ENCODE measurements around the gene SNRNP200.

Gene SNRNP200

DNA sequence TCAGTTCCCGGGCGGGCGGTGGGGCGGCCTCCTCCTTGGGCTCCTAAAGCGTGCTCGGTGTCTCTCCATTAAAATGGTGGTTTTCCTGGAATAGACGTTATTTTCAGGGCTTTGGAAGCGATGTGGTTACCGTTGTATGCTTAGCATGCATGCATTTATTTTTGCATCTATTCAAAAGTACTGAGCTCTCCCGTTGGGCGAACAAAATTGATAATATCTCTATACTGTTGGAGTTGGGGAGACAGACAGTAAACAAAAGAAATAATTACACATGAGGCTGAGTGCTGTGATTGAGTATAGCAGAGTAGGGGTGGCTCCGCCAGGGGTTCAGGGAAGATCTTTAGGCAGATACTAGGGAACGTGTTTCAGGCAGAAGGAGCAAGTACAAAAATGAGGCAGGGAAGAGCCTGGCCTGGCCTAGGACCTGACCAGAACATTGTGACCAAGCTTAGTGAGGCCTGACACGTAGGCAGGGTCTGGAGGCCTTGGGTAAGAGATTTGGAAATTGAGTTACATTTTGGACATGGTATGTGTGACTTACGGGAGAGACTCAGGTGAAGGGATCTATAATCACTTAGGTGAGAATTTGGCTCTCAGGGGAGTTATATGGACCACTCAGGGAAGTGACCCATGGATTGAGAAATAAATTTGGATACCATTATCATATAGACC lies 30.9 kb upstream of the SNRNP200 start:
- peak overlapping the region; percentile 92 for H3K27ac ChIP-seq
- POLR2A ChIA-PET (ENCODE audit: low non-redundant PET): no interaction called here
- TF ChIP-seq, protein P1, sequence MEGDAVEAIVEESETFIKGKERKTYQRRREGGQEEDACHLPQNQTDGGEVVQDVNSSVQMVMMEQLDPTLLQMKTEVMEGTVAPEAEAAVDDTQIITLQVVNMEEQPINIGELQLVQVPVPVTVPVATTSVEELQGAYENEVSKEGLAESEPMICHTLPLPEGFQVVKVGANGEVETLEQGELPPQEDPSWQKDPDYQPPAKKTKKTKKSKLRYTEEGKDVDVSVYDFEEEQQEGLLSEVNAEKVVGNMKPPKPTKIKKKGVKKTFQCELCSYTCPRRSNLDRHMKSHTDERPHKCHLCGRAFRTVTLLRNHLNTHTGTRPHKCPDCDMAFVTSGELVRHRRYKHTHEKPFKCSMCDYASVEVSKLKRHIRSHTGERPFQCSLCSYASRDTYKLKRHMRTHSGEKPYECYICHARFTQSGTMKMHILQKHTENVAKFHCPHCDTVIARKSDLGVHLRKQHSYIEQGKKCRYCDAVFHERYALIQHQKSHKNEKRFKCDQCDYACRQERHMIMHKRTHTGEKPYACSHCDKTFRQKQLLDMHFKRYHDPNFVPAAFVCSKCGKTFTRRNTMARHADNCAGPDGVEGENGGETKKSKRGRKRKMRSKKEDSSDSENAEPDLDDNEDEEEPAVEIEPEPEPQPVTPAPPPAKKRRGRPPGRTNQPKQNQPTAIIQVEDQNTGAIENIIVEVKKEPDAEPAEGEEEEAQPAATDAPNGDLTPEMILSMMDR (conservative IDR thresholded peaks at IDR 0.05; ENCODE audit: low read depth): no peak
- no peak for DNase-seq (ENCODE audit: low spot score)
- CTCF ChIA-PET: interaction anchor here (0.6 to 1.3 kb wide), 4 partner anchors 9 to 173 kb away, joined by 3 read pairs; no protein-coding TSS in a partner anchor

DNA sequence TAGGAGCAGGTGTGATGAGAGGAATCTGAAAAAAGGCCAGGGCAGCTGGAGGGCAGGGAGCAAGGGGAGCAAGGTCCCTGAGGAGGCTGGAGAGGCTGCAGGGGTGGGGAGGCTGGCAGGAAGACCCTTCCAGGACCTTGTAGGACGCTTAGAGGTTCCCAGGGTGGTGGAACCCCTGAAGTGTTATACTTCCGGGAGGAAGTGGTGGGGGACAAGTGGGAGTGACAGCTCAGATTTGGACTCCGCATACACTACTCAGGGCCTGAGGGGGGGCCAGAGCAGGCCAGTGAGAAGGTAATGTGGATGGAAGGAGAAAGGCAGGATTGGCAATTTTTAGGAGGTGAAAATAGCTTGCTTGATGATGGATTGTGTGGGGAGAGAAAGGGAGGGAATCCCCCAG lies 28.4 kb upstream of the SNRNP200 start:
- TF ChIP-seq, protein P1 (conservative IDR thresholded peaks at IDR 0.05; ENCODE audit: low read depth): no peak
- ChIA-PET POLR2A (ENCODE audit: low non-redundant PET) (no interaction called here), CTCF (interaction anchor here (0.6 kb wide), 1 partner anchor 179 kb away, joined by 4 read pairs; no protein-coding TSS in a partner anchor)
- 0 out of 2 replicates have a peak overlapping the region, but pooled peaks have one; percentile 4 for H3K27ac ChIP-seq
- no peak for DNase-seq (ENCODE audit: low spot score)

DNA sequence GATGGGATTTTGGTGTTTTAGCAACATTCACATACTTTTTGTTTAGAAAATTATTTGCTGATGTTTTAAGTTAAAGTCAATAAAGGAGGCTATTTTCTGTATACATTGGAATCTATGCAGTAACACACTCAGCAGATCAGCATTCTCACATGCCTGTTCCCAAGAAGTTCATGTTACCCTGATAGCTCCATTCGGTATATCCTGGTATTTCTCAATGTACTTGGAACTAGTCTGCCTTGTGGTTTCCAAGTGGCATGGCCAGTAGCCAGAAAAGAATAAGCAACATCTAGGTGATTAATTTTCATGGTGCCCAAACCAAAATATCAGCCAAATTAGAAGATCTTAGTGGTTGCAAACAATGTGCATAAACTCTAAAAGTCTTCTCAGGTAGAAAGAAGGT lies 25.1 kb upstream of the SNRNP200 start:
- ChIA-PET CTCF (interaction anchor here (0.8 kb wide), 1 partner anchor 70 kb away, joined by 3 read pairs; no protein-coding TSS in a partner anchor), POLR2A (ENCODE audit: low non-redundant PET) (interaction anchor here (0.6 kb wide), 1 partner anchor 15 kb away, joined by 8 read pairs; no protein-coding TSS in a partner anchor)
- peak; percentile 82 for DNase-seq (ENCODE audit: low spot score)
- TF ChIP-seq, protein P1 (conservative IDR thresholded peaks at IDR 0.05; ENCODE audit: low read depth): no peak
- peak overlapping the region; percentile 87 for H3K27ac ChIP-seq

DNA sequence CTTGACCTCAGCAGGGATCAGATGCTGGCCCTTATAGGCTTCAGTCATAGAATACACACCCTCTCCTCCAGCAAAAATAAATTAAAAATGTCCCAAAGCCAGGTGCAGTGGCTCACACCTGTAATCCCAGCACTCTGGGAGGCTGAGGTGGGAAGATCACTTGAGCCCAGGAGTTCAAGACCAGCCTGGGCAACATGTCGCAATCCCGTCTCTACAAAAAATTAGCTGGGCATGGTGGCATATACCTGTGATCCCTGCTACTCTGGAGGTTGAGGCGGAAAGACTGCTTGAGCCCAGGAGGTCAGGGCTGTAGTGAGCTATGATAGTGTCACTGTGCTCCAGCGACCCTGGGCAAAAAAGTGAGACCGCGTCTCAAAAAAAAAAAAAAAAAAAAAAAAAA lies 24.5 kb upstream of the SNRNP200 start:
- CTCF ChIA-PET: interaction anchor here (0.7 to 0.8 kb wide), 2 partner anchors 69 to 78 kb away, joined by 3 read pairs; no protein-coding TSS in a partner anchor
- POLR2A ChIA-PET (ENCODE audit: low non-redundant PET): interaction anchor here (0.6 kb wide), 1 partner anchor 16 kb away, joined by 8 read pairs; no protein-coding TSS in a partner anchor

DNA sequence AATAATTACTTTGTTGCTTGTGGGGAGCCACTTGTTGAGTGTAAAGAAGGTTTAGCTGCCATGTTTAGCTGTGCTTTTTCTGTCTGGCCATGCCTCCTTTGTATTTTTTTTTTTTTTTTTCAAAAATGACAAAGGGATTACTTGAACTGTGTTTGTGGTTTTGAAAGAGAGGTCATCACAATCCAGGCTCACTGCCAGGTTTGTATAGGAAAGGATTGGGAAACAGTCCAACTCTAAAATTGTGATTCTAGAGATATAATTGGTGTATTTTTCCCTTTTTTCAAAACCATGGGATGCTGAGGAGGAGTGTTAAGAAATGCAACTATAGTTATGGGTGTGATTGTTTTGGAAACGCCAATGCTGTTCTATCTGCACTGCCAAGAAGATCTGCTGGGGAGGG lies 24.1 kb upstream of the SNRNP200 start:
- TF ChIP-seq, protein P1 (conservative IDR thresholded peaks at IDR 0.05; ENCODE audit: low read depth): no peak
- ChIA-PET POLR2A (ENCODE audit: low non-redundant PET) (no interaction called here), CTCF (interaction anchor here (0.6 to 0.7 kb wide), 2 partner anchors 78 to 144 kb away, joined by 3 to 4 read pairs; no protein-coding TSS in a partner anchor)
- DNase-seq (ENCODE audit: low spot score): no peak
- peak overlapping the region; percentile 87 for H3K27ac ChIP-seq

More for the DNA sequence above, 24.5 kb upstream of the SNRNP200 start:
- TF ChIP-seq, protein P1 (conservative IDR thresholded peaks at IDR 0.05; ENCODE audit: low read depth): no peak
- H3K27ac ChIP-seq: peak overlapping the region; percentile 87
- DNase-seq (ENCODE audit: low spot score): no peak

DNA sequence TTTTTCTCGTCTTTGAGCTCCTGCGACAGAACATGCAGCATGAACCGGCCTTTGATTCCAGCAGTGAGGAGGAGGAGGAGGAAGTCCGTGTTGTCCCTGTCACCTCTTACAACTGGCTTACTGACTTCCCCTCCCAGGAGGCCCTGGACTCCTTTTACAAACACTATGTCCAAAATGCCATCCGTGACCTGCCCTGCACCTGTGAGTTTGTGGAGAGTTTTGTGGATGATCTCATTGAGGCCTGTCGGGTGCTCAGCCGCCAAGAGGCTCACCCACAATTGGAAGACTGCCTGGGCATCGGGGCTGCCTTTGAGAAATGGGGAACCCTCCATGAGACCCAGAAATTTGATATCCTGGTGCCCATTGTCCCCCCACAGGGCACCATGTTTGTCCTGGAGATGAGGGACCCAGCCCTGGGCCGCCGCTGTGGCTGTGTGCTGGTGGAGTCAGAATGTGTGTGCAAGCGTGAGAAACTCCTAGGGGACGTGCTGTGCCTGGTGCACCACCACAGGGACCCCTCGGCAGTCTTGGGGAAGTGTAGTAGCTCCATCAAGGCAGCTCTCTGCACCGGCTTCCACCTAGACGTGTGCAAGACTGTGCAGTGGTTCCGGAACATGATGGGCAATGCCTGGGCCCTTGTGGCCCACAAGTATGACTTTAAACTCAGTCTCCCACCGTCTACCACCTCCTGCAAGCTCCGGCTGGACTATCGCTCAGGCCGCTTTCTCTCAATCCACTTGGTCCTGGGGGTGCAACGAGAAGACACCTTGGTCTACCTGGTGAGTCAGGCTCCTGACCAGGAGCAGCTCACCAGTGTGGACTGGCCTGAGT lies 21.9 kb upstream of the SNRNP200 start:
- TF ChIP-seq, protein P1 (conservative IDR thresholded peaks at IDR 0.05; ENCODE audit: low read depth): no peak
- DNase-seq (ENCODE audit: low spot score): no peak
- H3K27ac ChIP-seq: no peak overlapping the region
- CTCF ChIA-PET: interaction anchor here (0.7 kb wide), 1 partner anchor 235 kb away, joined by 3 read pairs; no protein-coding TSS in a partner anchor
- POLR2A ChIA-PET (ENCODE audit: low non-redundant PET): no interaction called here
